Gastroesophageal sphincter (tissue), 4 donors: ENCODE data around the gene CCDC197. TPM values are rescaled to one million over a fixed set of nuclear protein-coding genes. Genes with fewer than 3 reads are reported as not detected.

Source experiments
- ATAC-seq: fragments of 150-250 bp; one replicate; pipeline ENCODE4 v1.9.1; 2016; ENCODE audit warnings: mild to moderate bottlenecking, moderate library complexity
- H3K27ac ChIP-seq, 4 donors: fragments of 200-600 bp; sonication (generic) in 3 of 4; 1 replicate in 3 of 4; 2 replicates in 1 of 4; pipeline ENCODE4 v1.5.1; 2016 to 2019
- H3K27me3 ChIP-seq: fragments of 200-600 bp; sonication (generic); one replicate; pipeline ENCODE4 v1.5.1; 2019
- H3K36me3 ChIP-seq, 2 donors: fragments of 200-600 bp; sonication (generic); one replicate each; pipeline ENCODE4 v1.5.1; 2019; ENCODE audit warnings: control low read depth in 1 of 2
- H3K4me1 ChIP-seq, 3 donors: fragments of 200-600 bp; sonication (generic); 1 replicate in 2 of 3; 2 replicates in 1 of 3; pipeline ENCODE4 v1.5.1; 2016 to 2019; ENCODE audit warnings: control low read depth in 2 of 3
- H3K4me3 ChIP-seq, 2 donors: fragments of 200-600 bp; sonication (generic); one replicate each; pipeline ENCODE4 v1.5.1; 2019; ENCODE audit warnings: mild to moderate bottlenecking in 1 of 2, moderate library complexity in 1 of 2
- H3K9me3 ChIP-seq, 3 donors: fragments of 200-600 bp; sonication (generic); one replicate each; pipeline ENCODE4 v1.5.1; 2017 to 2019; ENCODE audit warnings: control low read depth in 2 of 3
- EP300 ChIP-seq: sonication (generic); formaldehyde crosslinking; IDR thresholded peaks from one replicate; pipeline ENCODE4 v1.6.1; 2017; ENCODE audit warnings: antibody characterized with exemption, mild to moderate bottlenecking
- POLR2A ChIP-seq, 2 donors: fragments of 450-650 bp; IDR thresholded peaks; one replicate each; pipeline ENCODE4 v1.6.1; 2017; ENCODE audit warnings: antibody characterized with exemption in 2 of 2, mild to moderate bottlenecking in 2 of 2, moderate library complexity in 1 of 2
- POLR2AphosphoS5 ChIP-seq: sonication (generic); formaldehyde crosslinking; IDR thresholded peaks from one replicate; pipeline ENCODE4 v1.6.1; 2017; ENCODE audit warnings: antibody characterized with exemption
- WGBS, 2 donors: methylation state at CpG; one replicate each; pipeline ENCODE4 v1.1.5; 2018; ENCODE audit warnings: low coverage in 1 of 2; 5-methylcytosine and 5-hydroxymethylcytosine counted together
- total RNA-seq, 4 donors: library from RNA; depleted of rRNA; stranded (reverse); fragments of >200 nt; gene quantifications; one replicate each; pipeline ENCODE4 v1.1.0, GENCODE V29; 2016
- TF ChIP-seq, protein P1 (sequence below), 4 experiments: fragments of 200-600 bp in 2 of 4; fragments of 450-650 bp in 2 of 4; sonication (generic) in 1 of 4; IDR thresholded peaks; one replicate each; pipeline ENCODE4 v1.5.1; 2017 to 2019; ENCODE audit warnings: antibody characterized with exemption in 4 of 4, mild to moderate bottlenecking in 2 of 4, moderate library complexity in 2 of 4

Gene CCDC197
- total RNA-seq, 4 donors from 2014 or later = not detected

DNA sequence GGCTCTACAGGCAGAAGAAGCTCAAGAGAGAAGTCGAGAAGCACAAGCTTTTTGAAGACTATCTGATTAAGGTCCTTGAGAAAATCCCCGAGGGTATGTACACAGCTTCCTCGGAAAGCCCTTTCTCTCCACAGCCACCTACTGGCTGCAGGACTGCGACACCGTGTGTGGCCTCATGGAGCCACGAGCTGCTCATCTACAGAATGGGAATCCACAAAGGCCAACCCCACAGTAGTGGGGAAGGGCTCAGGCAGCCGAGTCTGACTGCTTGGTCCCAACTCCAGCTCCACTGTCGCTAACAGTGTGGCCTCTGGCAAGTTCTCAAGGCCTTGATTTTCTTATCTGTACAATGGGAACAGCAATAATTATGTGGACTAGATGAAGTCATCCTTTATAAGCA is 2.5 kb downstream of the CCDC197 start:
- Histone ChIP-seq H3K4me3 (no peak overlapping the region), H3K9me3 (no peaks in the 10 kb centered on the region), H3K27ac (no peak overlapping the region), H3K36me3 (no peaks in the 10 kb centered on the region), H3K4me1 (peaks cover 0 to 42% (median 20%) of the 10 kb centered on the region in 3 donors), H3K27me3 (no peaks in the 10 kb centered on the region)
- TF ChIP-seq, protein P1, sequence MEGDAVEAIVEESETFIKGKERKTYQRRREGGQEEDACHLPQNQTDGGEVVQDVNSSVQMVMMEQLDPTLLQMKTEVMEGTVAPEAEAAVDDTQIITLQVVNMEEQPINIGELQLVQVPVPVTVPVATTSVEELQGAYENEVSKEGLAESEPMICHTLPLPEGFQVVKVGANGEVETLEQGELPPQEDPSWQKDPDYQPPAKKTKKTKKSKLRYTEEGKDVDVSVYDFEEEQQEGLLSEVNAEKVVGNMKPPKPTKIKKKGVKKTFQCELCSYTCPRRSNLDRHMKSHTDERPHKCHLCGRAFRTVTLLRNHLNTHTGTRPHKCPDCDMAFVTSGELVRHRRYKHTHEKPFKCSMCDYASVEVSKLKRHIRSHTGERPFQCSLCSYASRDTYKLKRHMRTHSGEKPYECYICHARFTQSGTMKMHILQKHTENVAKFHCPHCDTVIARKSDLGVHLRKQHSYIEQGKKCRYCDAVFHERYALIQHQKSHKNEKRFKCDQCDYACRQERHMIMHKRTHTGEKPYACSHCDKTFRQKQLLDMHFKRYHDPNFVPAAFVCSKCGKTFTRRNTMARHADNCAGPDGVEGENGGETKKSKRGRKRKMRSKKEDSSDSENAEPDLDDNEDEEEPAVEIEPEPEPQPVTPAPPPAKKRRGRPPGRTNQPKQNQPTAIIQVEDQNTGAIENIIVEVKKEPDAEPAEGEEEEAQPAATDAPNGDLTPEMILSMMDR (IDR thresholded peaks at IDR 0.05) = no peak
- TF ChIP-seq POLR2AphosphoS5 (no peak), EP300 (no peak), POLR2A (IDR thresholded peaks at IDR 0.05) (no peak)
- 62 to 100% methylated on average over 1 to 4 of the region's 8 CpGs for WGBS, 2 donors
- ATAC-seq = no peak

DNA sequence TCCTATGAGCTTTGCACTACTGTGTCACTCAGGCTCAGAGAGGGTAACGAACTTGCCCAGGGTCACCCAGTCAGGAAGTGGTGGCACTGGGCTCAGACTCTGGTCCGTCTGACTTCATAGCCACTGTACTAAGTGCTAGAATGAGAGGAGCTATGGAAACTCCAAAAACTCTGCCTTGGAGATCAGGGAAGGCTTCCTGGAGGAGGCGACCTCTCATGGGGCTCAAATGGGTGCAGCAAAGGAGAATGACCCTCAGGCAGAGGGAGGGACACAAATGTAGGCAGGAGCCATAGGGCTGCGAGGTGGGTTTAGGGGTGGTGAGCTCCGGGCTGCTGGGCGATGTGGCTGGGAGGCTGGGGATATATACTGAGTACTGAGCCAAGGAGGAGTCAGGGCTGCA is 3.2 kb downstream of the CCDC197 start:
- Histone ChIP-seq H3K36me3 (no peaks in the 10 kb centered on the region), H3K27me3 (no peaks in the 10 kb centered on the region), H3K4me3 (no peak overlapping the region), H3K27ac (no peak overlapping the region), H3K4me1 (peaks cover 0 to 35% (median 16%) of the 10 kb centered on the region in 3 donors), H3K9me3 (no peaks in the 10 kb centered on the region)
- TF ChIP-seq EP300 = no peak
- TF ChIP-seq, protein P1 (IDR thresholded peaks at IDR 0.05) = no peak
- no peak for TF ChIP-seq POLR2AphosphoS5
- TF ChIP-seq POLR2A (IDR thresholded peaks at IDR 0.05) = no peak
- WGBS, 2 donors = 81 to 90% methylated on average over 3 to 4 of the region's 6 CpGs
- no peak for ATAC-seq

DNA sequence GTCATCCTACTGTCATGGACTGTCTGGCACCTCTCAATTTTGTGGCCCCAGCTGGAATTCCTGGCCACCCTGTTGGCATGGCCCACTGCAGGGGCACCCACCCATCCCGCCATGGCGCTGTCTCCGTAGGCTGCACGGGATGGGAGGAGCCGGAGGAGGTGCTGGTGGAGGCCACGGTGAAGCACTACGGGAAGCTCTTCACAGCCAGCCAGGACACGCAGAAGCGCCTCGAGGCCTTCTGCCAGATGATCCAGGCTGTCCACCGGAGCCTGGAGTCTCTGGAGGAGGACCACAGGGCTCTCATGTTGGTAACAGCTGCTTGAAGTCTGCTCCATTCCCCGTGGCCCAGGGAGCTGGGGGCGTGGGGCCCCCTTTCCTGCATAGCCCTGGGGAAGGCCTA is 3.9 kb downstream of the CCDC197 start:
- Histone ChIP-seq H3K9me3 (no peaks in the 10 kb centered on the region), H3K4me1 (peaks cover 0 to 27% (median 10%) of the 10 kb centered on the region in 3 donors), H3K27ac (peak overlapping the region in 2 of 4 donors; percentile 12 to 38), H3K27me3 (no peaks in the 10 kb centered on the region), H3K36me3 (no peaks in the 10 kb centered on the region), H3K4me3 (no peak overlapping the region)
- no peak for ATAC-seq
- no CpG with 5 or more reads among the region's 13 CpGs for WGBS, 2 donors
- TF ChIP-seq, protein P1 (IDR thresholded peaks at IDR 0.05) = no peak
- TF ChIP-seq POLR2A (IDR thresholded peaks at IDR 0.05) = no peak
- no peak for TF ChIP-seq EP300
- no peak for TF ChIP-seq POLR2AphosphoS5

DNA sequence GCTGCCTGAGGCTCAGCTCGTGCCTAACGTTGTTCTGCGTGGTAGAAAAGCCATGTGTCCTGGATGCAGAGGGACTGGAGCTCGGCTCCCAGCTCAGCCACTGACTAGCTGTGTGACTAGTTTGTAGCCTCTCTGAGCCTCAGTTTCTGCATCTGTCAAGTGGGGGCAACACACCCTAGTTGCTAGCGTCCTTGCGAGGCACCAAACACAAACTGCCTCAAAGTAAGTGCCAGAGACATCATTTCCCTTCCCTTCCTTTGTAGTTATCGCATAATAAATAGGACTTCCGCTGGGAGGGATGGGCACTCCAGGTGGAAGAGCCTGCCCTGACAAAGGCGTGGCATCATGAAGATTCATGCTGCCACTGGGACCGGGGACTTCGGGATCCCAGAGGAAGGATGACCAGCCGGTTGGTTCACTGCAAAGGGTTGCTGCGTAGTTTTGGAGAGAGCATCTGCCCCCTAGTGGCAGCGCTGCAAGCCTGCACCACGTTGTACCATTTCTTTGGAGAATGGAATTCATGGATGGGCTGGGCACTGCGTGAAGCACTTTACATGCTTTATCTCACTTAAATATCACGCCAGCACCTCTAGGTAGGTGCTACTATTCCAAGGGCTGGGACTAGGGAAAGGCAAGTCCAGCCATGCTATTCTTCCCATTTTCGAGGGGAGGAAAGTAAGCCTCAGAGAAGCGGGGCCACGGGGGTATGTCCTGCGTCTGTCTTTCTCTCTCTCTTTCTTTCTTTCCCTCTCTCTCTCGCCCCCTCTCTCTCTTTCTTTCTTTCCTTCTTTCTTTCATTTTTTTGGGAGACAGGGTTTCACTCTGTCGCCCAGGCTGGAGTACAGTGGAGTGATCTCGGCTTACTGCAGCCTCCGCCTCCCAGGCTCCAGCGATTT is 4.6 kb downstream of the CCDC197 start:
- 13 to 61% methylated on average over 10 to 11 of the region's 26 CpGs for WGBS, 2 donors
- Histone ChIP-seq H3K9me3 (no peaks in the 10 kb centered on the region), H3K4me1 (peaks cover 0 to 20% (median 8%) of the 10 kb centered on the region in 3 donors), H3K4me3 (no peak overlapping the region), H3K27me3 (no peaks in the 10 kb centered on the region), H3K27ac (peak overlapping the region in 2 of 4 donors; percentile 12 to 38), H3K36me3 (no peaks in the 10 kb centered on the region)
- no peak for TF ChIP-seq EP300
- TF ChIP-seq, protein P1 (IDR thresholded peaks at IDR 0.05) = peak in 3 of 4 experiments; percentile 93 to 97 (median 96)
- peak; percentile 54 for TF ChIP-seq POLR2AphosphoS5
- ATAC-seq = peak; percentile 83

DNA sequence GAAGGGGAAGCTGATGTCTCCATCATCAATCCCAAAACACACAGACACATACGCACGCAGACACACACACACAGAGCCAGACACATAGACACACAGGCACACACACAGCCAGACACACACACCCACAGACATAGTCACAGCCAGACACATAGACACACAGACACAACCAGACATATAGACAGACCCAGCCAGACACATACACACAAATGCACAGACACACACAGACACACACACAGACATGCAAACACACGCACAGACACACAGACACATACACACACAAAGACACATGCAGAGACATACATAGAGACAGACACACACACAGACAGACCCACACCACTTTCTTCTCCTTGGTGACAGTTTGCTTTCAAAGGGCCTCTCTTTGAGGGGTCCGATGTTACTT is 6.3 kb downstream of the CCDC197 start:
- Histone ChIP-seq H3K27me3 (no peaks in the 10 kb centered on the region), H3K27ac (no peak overlapping the region), H3K4me3 (no peak overlapping the region), H3K9me3 (no peaks in the 10 kb centered on the region), H3K4me1 (peaks cover 0 to 14% (median 8%) of the 10 kb centered on the region in 3 donors), H3K36me3 (no peaks in the 10 kb centered on the region)
- no peak for ATAC-seq
- WGBS, 2 donors = 64 to 88% methylated on average over 2 of the region's 4 CpGs
- no peak for TF ChIP-seq POLR2A (IDR thresholded peaks at IDR 0.05)
- no peak for TF ChIP-seq POLR2AphosphoS5
- TF ChIP-seq EP300 = no peak
- TF ChIP-seq, protein P1 (IDR thresholded peaks at IDR 0.05) = no peak
